ENCODE measurements around the gene SLN.

Gene SLN

GRCh38 chr11:107661656-107662055 is 50.2 kb downstream of the SLN start:
- no peak for FAIRE-seq
- no peak for TF ChIP-seq POLR2A (IDR thresholded peaks at IDR 0.05; ENCODE audit: low read depth, low read length)
- no peak for DNase-seq (ENCODE audit: insufficient read length, low spot score)

- FAIRE-seq (no peak), DNase-seq (ENCODE audit: insufficient read length, low spot score) (no peak)
- no peak for TF ChIP-seq POLR2A (IDR thresholded peaks at IDR 0.05; ENCODE audit: low read depth, low read length)
Measured at GRCh38 chr11:107660066-107660465, 51.8 kb downstream of the SLN start.

- no peak for DNase-seq (ENCODE audit: insufficient read length, low spot score)
- TF ChIP-seq POLR2A (IDR thresholded peaks at IDR 0.05; ENCODE audit: low read depth, low read length) = no peak
- FAIRE-seq = no peak
Measured at GRCh38 chr11:107659310-107659709, 52.5 kb downstream of the SLN start.
